GM18909 (cell line): ENCODE measurements around the gene FKBP10.

Experiments used
- ATAC-seq: cut with Tn5 transposase; IDR thresholded peaks from one replicate; pipeline ENCODE4 v1.9.1; 2021; ENCODE audit warnings: mild to moderate bottlenecking; ENCODE audit not compliant: unreplicated experiment, poor library complexity

FKBP10 gene

GRCh38 chr17:41871789-41872188 is 59.0 kb downstream of the FKBP10 start:
- ATAC-seq = no peak
